Erythroblast (primary cell): ENCODE results near the gene SETD6.

Experiments used
- GATA1 ChIP-seq: IDR thresholded peaks from 2 replicates; pipeline ENCODE4 v1.6.1; 2011; ENCODE audit warnings: low read depth, mild to moderate bottlenecking, control low read depth, low read length, moderate library complexity
- POLR2A ChIP-seq: IDR thresholded peaks from 2 replicates; pipeline ENCODE4 v1.6.1; 2011; ENCODE audit warnings: mild to moderate bottlenecking, low read length

- TF ChIP-seq POLR2A: no peak
- TF ChIP-seq GATA1: no peak
Observed at GRCh38 chr16:58518083-58518979, 3.0 kb downstream of the SETD6 start.
